GM12891 (cell line): ENCODE results near the gene SREBF2.

Experiments used
- DNase-seq: peaks from one replicate; pipeline ENCODE4 v3.0.0; 2011; ENCODE audit warnings: low spot score; ENCODE audit not compliant: insufficient read length
- FAIRE-seq: peaks from 2 replicates; lab custom pipeline; 2011; peaks lifted over from hg19 to GRCh38; lab: Jason Lieb, UNC
- PAX5 ChIP-seq: IDR thresholded peaks from 2 replicates; pipeline ENCODE4 v1.6.1; 2011; ENCODE audit warnings: low read length, moderate library complexity, mild to moderate bottlenecking; ENCODE audit not compliant: insufficient read depth, severe bottlenecking
- POLR2A ChIP-seq: IDR thresholded peaks from 2 replicates; pipeline ENCODE4 v1.6.1; 2011; ENCODE audit warnings: low read depth, low read length, control low read depth
- POLR2AphosphoS5 ChIP-seq: IDR thresholded peaks from 2 replicates; pipeline ENCODE4 v1.6.1; 2011; ENCODE audit warnings: low read depth, low read length, control low read depth
- POU2F2 ChIP-seq: IDR thresholded peaks from 2 replicates; pipeline ENCODE4 v1.6.1; 2011; ENCODE audit warnings: low read depth, mild to moderate bottlenecking, control low read depth, low read length, moderate library complexity
- SPI1 ChIP-seq: IDR thresholded peaks from 2 replicates; pipeline ENCODE4 v1.6.1; 2011; ENCODE audit warnings: low read depth, low read length, control low read depth
- TAF1 ChIP-seq: IDR thresholded peaks from 2 replicates; pipeline ENCODE4 v1.6.1; 2011; ENCODE audit warnings: low read depth, low read length, control low read depth

Gene SREBF2

GRCh38 chr22:41805639-41806038 lies 27.3 kb upstream of the SREBF2 start:
- TF ChIP-seq PAX5 (no peak), POLR2AphosphoS5 (no peak), POU2F2 (no peak), POLR2A (no peak), TAF1 (no peak), SPI1 (no peak)
- no peak for DNase-seq
- FAIRE-seq = no peak

GRCh38 chr22:41808400-41808799 lies 24.5 kb upstream of the SREBF2 start:
- TF ChIP-seq TAF1 = no peak
- TF ChIP-seq PAX5 = no peak
- no peak for TF ChIP-seq POLR2A
- no peak for TF ChIP-seq POU2F2
- no peak for TF ChIP-seq SPI1
- TF ChIP-seq POLR2AphosphoS5 = no peak
- FAIRE-seq (no peak), DNase-seq (no peak)

- no peak for DNase-seq
Measured at GRCh38 chr22:41810022-41810421, 22.9 kb upstream of the SREBF2 start.

GRCh38 chr22:41812805-41813545 lies 19.9 kb upstream of the SREBF2 start:
- FAIRE-seq (no peak), DNase-seq (no peak)
- TF ChIP-seq POLR2AphosphoS5 (no peak), TAF1 (no peak), PAX5 (no peak), SPI1 (no peak), POU2F2 (no peak), POLR2A (no peak)

More at GRCh38 chr22:41810022-41810421, 22.9 kb upstream of the SREBF2 start:
- FAIRE-seq = no peak
- TF ChIP-seq SPI1 = no peak
- TF ChIP-seq POLR2A = no peak
- TF ChIP-seq PAX5 = no peak
- no peak for TF ChIP-seq TAF1
- no peak for TF ChIP-seq POU2F2
- no peak for TF ChIP-seq POLR2AphosphoS5

- DNase-seq (no peak), FAIRE-seq (no peak)
- no peak for TF ChIP-seq TAF1
- TF ChIP-seq POLR2AphosphoS5 = no peak
- TF ChIP-seq POU2F2 = no peak
- TF ChIP-seq PAX5 = no peak
- TF ChIP-seq POLR2A = no peak
- TF ChIP-seq SPI1 = no peak
Measured at GRCh38 chr22:41813726-41814410, 19.0 kb upstream of the SREBF2 start.

GRCh38 chr22:41815716-41816115 lies 17.2 kb upstream of the SREBF2 start:
- FAIRE-seq (no peak), DNase-seq (no peak)
- no peak for TF ChIP-seq POLR2AphosphoS5

- peak; percentile 28 for FAIRE-seq
- TF ChIP-seq POLR2AphosphoS5 (no peak), TAF1 (no peak), POLR2A (no peak), SPI1 (no peak), POU2F2 (no peak), PAX5 (no peak)
Measured at GRCh38 chr22:41816241-41816640, 16.7 kb upstream of the SREBF2 start.

GRCh38 chr22:41816871-41817270 lies 16.0 kb upstream of the SREBF2 start:
- FAIRE-seq (no peak), DNase-seq (no peak)

More at GRCh38 chr22:41816241-41816640, 16.7 kb upstream of the SREBF2 start:
- DNase-seq = no peak

GRCh38 chr22:41818011-41818410 lies 14.9 kb upstream of the SREBF2 start:
- DNase-seq (no peak), FAIRE-seq (no peak)
- no peak for TF ChIP-seq PAX5
- no peak for TF ChIP-seq SPI1
- no peak for TF ChIP-seq POLR2AphosphoS5

More at GRCh38 chr22:41816871-41817270, 16.0 kb upstream of the SREBF2 start:
- TF ChIP-seq SPI1 (no peak), PAX5 (no peak), POLR2AphosphoS5 (no peak), POLR2A (no peak), POU2F2 (no peak), TAF1 (no peak)

GRCh38 chr22:41818596-41818995 lies 14.3 kb upstream of the SREBF2 start:
- TF ChIP-seq POLR2AphosphoS5 (no peak), SPI1 (no peak), POLR2A (no peak), PAX5 (no peak), POU2F2 (no peak), TAF1 (no peak)
- DNase-seq = no peak
- no peak for FAIRE-seq
